A549 (cell line): ENCODE measurements around the gene PMP22. TPM values are rescaled to one million over a fixed set of nuclear protein-coding genes. Genes with fewer than 3 reads are reported as not detected.

Experiments
- ATAC-seq, 2 experiments: fragments of 200-7000 bp in 1 of 2; fragments of >200 bp in 1 of 2; cut with Nextera tagmentation in 1 of 2; cut with Tn5 transposase in 1 of 2; 3 replicates each; pipeline versions ENCODE4 v1.8.0 to v1.9.1; 2018 to 2020; ENCODE audit warnings: mild to moderate bottlenecking in 1 of 2, moderate library complexity in 1 of 2
- CTCF ChIA-PET: fragments of 300-600 bp; sonication (Branson Sonifier 250); formaldehyde crosslinking; extraction: SDS; loops from one replicate; lab custom pipeline; 2021; ENCODE audit warnings: antibody characterized with exemption, inconsistent platforms; lab: Yijun Ruan, JAX
- POLR2A ChIA-PET: fragments of 350-600 bp; formaldehyde crosslinking; extraction: SDS; loops from one replicate; lab custom pipeline; 2021; ENCODE audit warnings: antibody characterized with exemption, inconsistent platforms; lab: Yijun Ruan, JAX
- DNase-seq, 2 experiments: peaks; one replicate each; pipeline versions ENCODE4 v3.0.0 to v3.0.0-alpha.2; 2011 to 2016; ENCODE audit warnings: low read depth in 1 of 2, low spot score in 1 of 2
- FAIRE-seq: peaks from 2 replicates; lab custom pipeline; 2011; peaks lifted over from hg19 to GRCh38; lab: Jason Lieb, UNC
- H3K27ac ChIP-seq, 2 experiments: fragments of >200 bp; sonication (Bioruptor Twin); formaldehyde crosslinking; 3 replicates each; pipeline ENCODE4 v1.5.1; 2016 to 2017
- H3K4me1 ChIP-seq: fragments of >200 bp; sonication (Bioruptor Twin); formaldehyde crosslinking; 3 replicates; pipeline ENCODE4 v1.6.1; 2016
- H3K4me2 ChIP-seq: fragments of >200 bp; sonication (Bioruptor Twin); formaldehyde crosslinking; 3 replicates; pipeline ENCODE4 v1.6.1; 2016
- H3K4me3 ChIP-seq: fragments of >200 bp; sonication (Bioruptor Twin); formaldehyde crosslinking; 3 replicates; pipeline ENCODE4 v1.5.1; 2016
- H3K9me3 ChIP-seq: fragments of >200 bp; sonication (Bioruptor Twin); formaldehyde crosslinking; 3 replicates; pipeline ENCODE4 v1.6.1; 2016
- BCL3 ChIP-seq: fragments of >200 bp; sonication (Bioruptor Twin); formaldehyde crosslinking; IDR thresholded peaks from 3 replicates; pipeline ENCODE4 v1.6.1; 2016
- BHLHE40 ChIP-seq: IDR thresholded peaks from 2 replicates; pipeline ENCODE4 v1.6.1; 2012; ENCODE audit warnings: low read depth, low read length, inconsistent platforms
- CBX8 ChIP-seq: fragments of 200-600 bp; sonication (generic); IDR thresholded peaks from 2 replicates; pipeline ENCODE4 v1.6.1; 2016
- CEBPB ChIP-seq, 2 experiments: fragments of >200 bp in 1 of 2; sonication (Bioruptor Twin) in 1 of 2; formaldehyde crosslinking in 1 of 2; IDR thresholded peaks; 2 replicates each; pipeline ENCODE4 v1.6.1; 2012 to 2016
- CHD2 ChIP-seq: fragments of 150-350 bp; IDR thresholded peaks from 2 replicates; pipeline ENCODE4 v1.6.1; 2014; ENCODE audit warnings: low read length; ENCODE audit not compliant: partially characterized antibody
- EHMT2 ChIP-seq: fragments of 200-600 bp; sonication (generic); IDR thresholded peaks from 2 replicates; pipeline ENCODE4 v1.6.1; 2016; ENCODE audit warnings: antibody characterized with exemption, low read depth, mild to moderate bottlenecking, moderate library complexity
- ELK1 ChIP-seq: fragments of 150-350 bp; IDR thresholded peaks from 2 replicates; pipeline ENCODE4 v1.6.1; 2014; ENCODE audit warnings: low read depth, mild to moderate bottlenecking, low read length
- FOSL2 ChIP-seq, 2 experiments: fragments of 450-650 bp in 1 of 2; fragments of >200 bp in 1 of 2; sonication (Bioruptor Twin) in 1 of 2; formaldehyde crosslinking; IDR thresholded peaks; 2 replicates each; pipeline versions ENCODE4 v1.5.0 to v1.6.1; 2016 to 2020; ENCODE audit warnings: mild to moderate bottlenecking in 1 of 2, moderate library complexity in 1 of 2
- HDAC2 ChIP-seq: fragments of 200-600 bp; sonication (generic); IDR thresholded peaks from 2 replicates; pipeline ENCODE4 v1.6.1; 2016
- HEYL ChIP-seq: fragments of 250-450 bp; sonication (Bioruptor Pico); IDR thresholded peaks from 2 replicates; pipeline ENCODE4 v1.8.0; 2021; ENCODE audit warnings: mild to moderate bottlenecking, moderate library complexity
- JUNB ChIP-seq: fragments of >200 bp; sonication (Bioruptor Twin); formaldehyde crosslinking; IDR thresholded peaks from 2 replicates; pipeline ENCODE4 v1.6.1; 2016
- MAZ ChIP-seq: fragments of 150-350 bp; IDR thresholded peaks from 2 replicates; pipeline ENCODE4 v1.6.1; 2014; ENCODE audit warnings: antibody characterized with exemption, low read depth, low read length, borderline replicate concordance
- MYC ChIP-seq: IDR thresholded peaks from 2 replicates; pipeline ENCODE4 v1.6.1; 2012; ENCODE audit warnings: mild to moderate bottlenecking, inconsistent platforms, low read length, improper control_type of control experiment, borderline replicate concordance
- NFE2L2 ChIP-seq: fragments of 150-350 bp; conservative IDR thresholded peaks from 2 replicates; pipeline ENCODE4 v1.6.1; 2014; ENCODE audit warnings: low read length
- NPAS2 ChIP-seq: fragments of 250-450 bp; sonication (Bioruptor Pico); IDR thresholded peaks from 2 replicates; pipeline ENCODE4 v1.8.0; 2022; ENCODE audit warnings: mild to moderate bottlenecking, moderate library complexity, borderline replicate concordance
- NR3C1 ChIP-seq: fragments of >200 bp; sonication (Bioruptor Twin); formaldehyde crosslinking; IDR thresholded peaks from 3 replicates; pipeline ENCODE4 v1.6.1; 2017
- REST ChIP-seq: fragments of 200-600 bp; sonication (generic); IDR thresholded peaks from 2 replicates; pipeline ENCODE4 v1.6.1; 2016; ENCODE audit warnings: antibody characterized with exemption, mild to moderate bottlenecking, moderate library complexity
- RNF2 ChIP-seq: fragments of 200-600 bp; sonication (generic); IDR thresholded peaks from 2 replicates; pipeline ENCODE4 v1.6.1; 2016; ENCODE audit warnings: low read depth, mild to moderate bottlenecking, antibody characterized with exemption, moderate library complexity, borderline replicate concordance
- SMC3 ChIP-seq: fragments of >200 bp; sonication (Bioruptor Twin); formaldehyde crosslinking; IDR thresholded peaks from 3 replicates; pipeline ENCODE4 v1.6.1; 2018; ENCODE audit warnings: inconsistent platforms
- TP53 ChIP-seq: fragments of 250-450 bp; sonication (Bioruptor Pico); IDR thresholded peaks from 2 replicates; pipeline ENCODE4 v1.5.0; 2021; ENCODE audit warnings: mild to moderate bottlenecking, moderate library complexity
- WGBS: methylation state at CpG from one replicate; pipeline ENCODE4 v1.1.6; 2017; ENCODE audit errors: missing lambda C conversion rate; 5-methylcytosine and 5-hydroxymethylcytosine counted together
- polyA plus RNA-seq, 4 experiments: library from polyadenylated mRNA; depleted of rRNA in 3 of 4; stranded (reverse); fragments of >200 nt; fragmentation: RNase III in 1 of 4; extraction: RNeasy Plus Mini Kit Qiagen cat#74134 plus additional on column Dnase treatment in 1 of 4; gene quantifications; 2 replicates in 3 of 4; 3 replicates in 1 of 4; pipeline ENCODE4 v1.2.3, GENCODE V29; 2011 to 2017

PMP22 gene
- polyA plus RNA-seq, 2 of the 4 experiments (the other 2 are of a cell fraction): 40.1 to 102 TPM

- Histone ChIP-seq H3K4me1 (no peaks in the 10 kb centered on the region), H3K9me3 (peaks cover 7% of the 10 kb centered on the region; the same call in 1 of the 3 replicates), H3K27ac (no peak overlapping the region), H3K4me3 (no peak overlapping the region), H3K4me2 (no peak overlapping the region)
- FAIRE-seq (no peak), DNase-seq (no peak), ATAC-seq (no peak)
- ChIA-PET POLR2A (no interaction called here), CTCF (interaction anchor here (3.1 kb wide), 1 partner anchor 264 kb away, joined by 13 read pairs; no protein-coding TSS in a partner anchor)
- WGBS: 98% methylated on average over 3 of the region's 3 CpGs
- no peak for TF ChIP-seq HDAC2
- TF ChIP-seq CBX8: no peak
- TF ChIP-seq RNF2: no peak
- TF ChIP-seq CEBPB (IDR thresholded peaks at IDR 0.05): no peak
- TF ChIP-seq NPAS2 (CRISPR knock-in tag): no peak
- TF ChIP-seq NFE2L2: no peak
- TF ChIP-seq HEYL: no peak
These were observed 26.3 kb downstream of the PMP22 start for GRCh38 chr17:15238676-15239422.

GRCh38 chr17:15238057-15238456, 27.1 kb downstream of the PMP22 start:
- ChIA-PET CTCF (interaction anchor here (1.8 to 5.5 kb wide), 2 partner anchors 21 to 265 kb away, joined by 9 to 16 read pairs; no protein-coding TSS in a partner anchor), POLR2A (no interaction called here)
- TF ChIP-seq REST: no peak
- TF ChIP-seq JUNB: no peak
- no peak for TF ChIP-seq BHLHE40
- TF ChIP-seq CHD2: no peak
- no peak for TF ChIP-seq SMC3
- no peak for TF ChIP-seq EHMT2
- TF ChIP-seq MAZ: no peak
- no peak for TF ChIP-seq FOSL2 (IDR thresholded peaks at IDR 0.05)
- TF ChIP-seq FOSL2 (CRISPR knock-in tag; IDR thresholded peaks at IDR 0.05): no peak
- TF ChIP-seq ELK1: no peak
- no peak for TF ChIP-seq BCL3
- TF ChIP-seq MYC: no peak
- TF ChIP-seq NR3C1: no peak
- no peak for TF ChIP-seq TP53 (CRISPR knock-in tag)
- Histone ChIP-seq H3K4me2 (no peak overlapping the region), H3K4me1 (no peaks in the 10 kb centered on the region), H3K4me3 (no peak overlapping the region), H3K9me3 (peaks cover 6% of the 10 kb centered on the region; the same call in 1 of the 3 replicates), H3K27ac (no peak overlapping the region)
- no peak for ATAC-seq
- WGBS: 89% methylated on average over 2 of the region's 2 CpGs
- FAIRE-seq: no peak
- DNase-seq: no peak
